NOMO-1 treated with dmso at 0.1 percent for 144 hours (cell line): ENCODE data around the gene MGRN1.

ENCODE experiments used
- DNase-seq: peaks from one replicate; lab custom pipeline; 2025; ENCODE audit not compliant: unreplicated experiment; lab: John Stamatoyannopoulos, UW

Gene MGRN1

DNA sequence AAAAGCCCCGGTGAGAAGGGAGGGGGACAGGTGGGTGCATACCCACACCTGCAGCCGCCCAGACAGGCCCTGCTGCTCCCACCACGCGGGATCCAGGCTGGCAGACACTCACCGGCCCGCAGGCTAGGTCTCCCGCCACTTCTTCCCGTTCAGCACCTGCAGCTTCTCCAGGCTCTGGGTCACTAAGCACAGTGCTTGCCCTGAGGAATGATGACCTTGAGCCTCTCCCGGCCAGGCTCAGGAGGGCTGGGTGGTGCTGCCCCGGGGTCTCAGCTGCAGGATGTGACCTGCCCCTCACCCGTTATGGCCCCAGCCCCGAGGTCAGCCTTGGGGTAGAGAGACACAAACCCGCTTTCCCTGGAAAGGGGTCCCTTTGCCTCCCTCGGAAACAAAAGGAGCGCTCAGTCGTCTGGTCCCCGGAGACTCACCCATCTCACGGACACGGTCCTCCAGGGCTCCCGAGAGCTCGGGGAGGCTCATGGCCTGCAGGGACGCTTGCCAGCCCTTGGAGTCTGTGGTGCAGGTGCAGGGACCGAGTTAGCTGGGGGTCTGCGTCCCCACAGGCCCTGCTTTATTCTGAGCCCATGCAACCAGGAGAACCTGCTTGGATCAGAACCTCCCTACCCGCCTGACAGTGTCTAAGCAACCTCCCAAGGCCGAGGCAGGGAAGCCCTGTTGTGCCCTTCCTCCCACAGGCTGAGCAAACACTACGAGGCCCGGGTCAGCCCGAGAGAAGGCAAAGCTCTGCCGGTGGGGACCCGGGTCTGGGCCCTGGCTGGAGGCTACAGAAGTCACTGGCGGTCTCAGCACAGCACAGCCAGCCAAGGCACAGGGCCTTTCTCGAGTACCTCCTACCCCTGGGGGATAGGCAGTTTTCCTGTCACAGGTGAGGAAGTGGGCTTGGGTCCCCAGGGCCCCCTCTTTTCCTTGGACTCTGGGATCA lies 72.5 kb downstream of the MGRN1 start:
- DNase-seq, result no peak

DNA sequence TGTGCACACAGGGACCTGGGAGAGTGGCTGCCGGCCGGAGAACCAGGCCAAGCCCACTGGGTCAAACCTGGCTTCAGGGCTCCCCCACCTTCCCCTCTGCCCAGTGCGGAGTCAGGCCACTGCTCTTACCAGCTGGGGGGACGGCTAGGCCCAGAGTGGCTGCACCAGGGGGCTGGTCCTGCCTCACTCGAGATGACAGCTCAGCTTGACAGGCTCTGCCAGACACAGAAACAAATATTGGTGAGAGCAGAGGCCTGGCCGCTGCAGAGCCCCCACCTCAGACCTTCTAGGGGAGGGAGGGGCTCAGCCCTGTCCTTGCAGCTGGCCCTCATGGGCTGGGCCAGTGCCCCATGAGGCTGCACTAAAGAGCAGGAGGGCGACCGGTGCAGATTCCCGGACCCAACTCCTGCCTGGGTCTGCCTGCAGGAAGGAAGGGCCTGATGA lies 73.2 kb downstream of the MGRN1 start:
- DNase-seq, result no peak

DNA sequence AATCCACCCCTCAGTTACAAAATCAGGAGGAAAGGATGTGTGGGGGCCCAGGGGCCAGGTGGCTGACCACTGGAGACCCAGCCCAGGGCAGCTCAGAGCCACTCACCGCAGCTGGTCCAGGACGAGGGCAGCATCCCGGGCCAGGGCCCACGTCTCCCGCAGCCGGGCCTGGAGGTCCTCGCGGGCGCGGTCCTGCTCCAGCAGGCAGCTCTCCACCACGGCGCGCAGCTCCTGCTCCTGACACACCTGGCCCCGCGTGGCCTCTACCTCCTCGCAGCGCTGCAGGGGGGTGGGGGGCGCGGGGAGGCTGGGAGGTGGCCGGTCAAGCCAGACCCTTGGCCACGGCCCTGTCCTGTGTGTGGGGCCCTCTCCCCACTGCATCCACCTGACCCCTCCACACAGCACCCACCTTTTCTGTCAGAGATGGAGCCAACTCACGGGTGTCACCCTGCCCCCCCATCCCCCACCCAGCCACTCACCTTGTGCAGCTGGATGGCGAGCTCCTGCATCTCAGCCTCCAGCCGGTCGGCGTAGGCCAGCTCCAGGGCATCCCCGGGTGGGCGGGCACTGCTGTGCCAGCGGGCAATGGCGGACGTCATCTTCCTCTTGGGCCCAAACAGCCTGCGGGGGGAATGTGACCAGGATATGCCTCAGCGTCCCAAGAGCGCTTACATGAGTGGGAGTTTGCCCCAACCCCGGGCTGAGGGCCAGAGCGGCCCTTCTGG lies 73.9 kb downstream of the MGRN1 start:
- DNase-seq, result no peak

DNA sequence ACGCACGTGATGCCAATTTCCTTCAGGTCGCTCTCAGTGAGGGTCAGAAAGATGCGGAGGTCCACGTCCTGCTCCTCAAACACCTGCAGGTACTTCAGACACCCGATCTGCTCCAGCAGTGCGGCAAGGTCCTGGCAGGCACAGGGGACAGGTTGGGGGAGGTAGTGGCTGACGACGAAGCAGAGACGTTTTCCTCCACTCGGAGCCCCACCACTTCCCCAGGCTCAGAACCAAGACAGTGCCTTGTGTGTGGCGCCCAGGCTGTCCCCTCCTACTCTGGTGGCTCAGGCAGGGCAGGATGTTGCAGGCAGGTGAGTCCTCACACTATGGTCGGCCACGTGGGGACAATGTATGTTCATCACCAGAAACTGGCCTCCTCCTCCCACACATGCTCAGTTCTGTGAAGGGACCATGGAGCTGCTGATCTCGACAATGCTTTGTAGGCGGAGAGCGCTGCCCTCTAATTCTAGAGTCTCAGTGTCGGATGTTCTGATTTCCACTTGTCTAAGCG lies 74.5 kb downstream of the MGRN1 start:
- no peak for DNase-seq

DNA sequence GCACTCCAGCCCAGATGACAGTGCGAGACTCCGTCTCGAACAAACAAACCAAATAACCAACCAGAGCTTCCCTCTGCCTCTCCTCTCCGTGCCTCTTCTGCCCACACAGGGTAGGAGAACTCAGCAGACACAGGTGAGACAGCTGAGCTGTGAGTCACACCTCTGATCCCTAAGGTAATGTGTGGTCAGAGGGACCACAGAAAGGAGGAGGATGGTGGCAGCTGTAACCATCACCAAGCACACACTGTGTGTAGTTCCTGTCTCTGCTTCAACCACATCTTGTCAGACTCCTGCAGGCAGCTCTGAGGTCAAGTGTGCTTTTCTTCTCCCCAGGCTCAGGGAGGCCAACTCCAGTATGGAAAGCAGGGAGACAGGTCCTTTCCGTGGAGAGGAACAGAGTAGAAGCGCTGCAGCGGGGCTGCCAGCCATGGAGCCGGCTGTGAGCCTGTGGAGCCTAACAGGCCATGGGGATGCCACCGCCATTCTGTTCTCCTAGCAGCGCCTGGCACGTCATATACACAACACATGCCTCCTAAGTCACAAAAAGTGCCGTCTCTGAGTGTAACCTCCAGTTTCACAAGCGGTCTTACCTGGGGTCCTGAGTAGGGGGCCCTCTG lies 75.9 kb downstream of the MGRN1 start:
- DNase-seq, result no peak

DNA sequence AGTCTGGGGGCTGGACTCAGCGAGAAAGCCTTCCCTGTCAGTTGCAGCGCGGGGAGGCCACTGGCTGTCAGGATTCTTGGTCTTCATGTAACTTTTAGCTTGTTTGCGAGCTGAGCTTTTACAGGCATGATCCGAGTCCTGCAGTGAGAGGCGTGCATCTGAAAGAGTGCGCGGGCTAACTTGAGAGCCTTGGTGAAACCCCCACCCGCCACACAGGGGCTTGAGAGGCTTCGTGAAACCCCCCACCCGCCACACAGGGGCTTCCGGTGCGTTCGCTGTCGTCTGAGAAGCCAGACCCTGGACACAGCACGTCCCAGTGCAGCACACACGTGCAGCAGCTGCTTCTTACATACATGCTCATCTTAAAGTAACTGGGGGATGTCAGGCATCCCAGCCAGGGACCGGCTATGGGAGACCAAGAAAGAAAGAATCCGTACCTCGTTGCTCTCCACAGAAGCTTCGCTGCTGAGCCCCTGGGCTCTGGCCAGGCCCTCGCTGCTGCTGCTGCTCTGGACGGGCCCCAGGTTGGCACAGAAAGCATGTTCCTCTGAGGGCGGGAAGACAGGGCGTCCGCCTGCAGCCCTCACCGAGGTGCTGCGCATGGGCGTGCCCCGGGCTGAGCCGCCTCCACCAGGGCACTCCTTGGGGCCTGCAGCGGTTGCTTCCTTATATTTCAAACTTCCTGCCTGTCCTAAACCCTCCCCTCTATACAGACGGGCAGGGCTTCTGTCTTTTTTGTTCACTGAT lies 76.5 kb downstream of the MGRN1 start:
- DNase-seq, result no peak

DNA sequence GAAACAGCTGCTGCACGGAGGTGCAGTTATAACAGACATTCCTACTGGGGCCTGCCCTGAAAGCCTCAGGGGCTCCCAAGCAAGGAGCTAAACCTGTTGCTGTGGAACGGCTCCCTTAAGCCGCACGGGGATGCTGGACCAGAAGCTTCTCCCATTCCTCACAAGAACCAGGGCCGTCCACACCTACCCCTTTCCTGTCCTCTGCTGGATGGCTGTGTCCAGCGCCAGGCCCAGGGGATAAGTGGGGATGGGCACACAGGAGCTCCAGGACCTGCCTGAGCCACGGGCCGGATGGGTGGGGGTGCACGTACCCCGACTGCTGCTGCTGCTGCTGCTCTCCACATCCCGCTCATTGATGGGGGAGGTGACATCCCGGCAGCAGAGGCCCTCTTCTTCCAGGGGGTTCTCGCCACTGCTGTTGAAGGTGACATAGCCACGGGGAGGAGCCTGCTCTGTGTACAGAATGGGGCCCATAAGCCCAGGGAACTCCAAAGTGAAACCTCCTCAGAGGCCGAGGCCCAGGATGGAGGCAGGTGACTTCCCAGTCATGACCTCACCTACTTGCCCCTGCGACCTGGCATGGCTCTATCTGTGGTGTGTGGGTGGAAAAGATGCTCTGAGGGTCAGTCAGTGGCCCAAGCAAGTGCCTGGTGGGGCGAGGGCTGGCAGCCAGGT lies 77.3 kb downstream of the MGRN1 start:
- DNase-seq, result no peak

DNA sequence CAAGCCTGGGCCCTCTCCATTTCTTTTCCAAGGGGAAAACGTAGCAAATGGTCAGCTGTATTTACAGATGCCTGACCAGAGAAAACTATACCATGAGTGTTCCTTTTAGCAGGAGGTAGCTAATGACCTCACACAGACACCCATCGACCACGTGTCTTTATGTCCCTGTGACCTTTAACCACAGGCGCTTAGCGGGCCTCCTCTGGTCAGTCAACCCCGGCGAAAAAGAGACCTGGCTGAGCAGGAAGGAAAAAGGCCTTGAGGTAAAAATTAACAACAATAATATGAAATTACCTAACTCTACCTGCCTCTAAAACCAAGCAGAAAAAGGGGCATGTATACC lies 77.8 kb downstream of the MGRN1 start:
- no peak for DNase-seq

DNA sequence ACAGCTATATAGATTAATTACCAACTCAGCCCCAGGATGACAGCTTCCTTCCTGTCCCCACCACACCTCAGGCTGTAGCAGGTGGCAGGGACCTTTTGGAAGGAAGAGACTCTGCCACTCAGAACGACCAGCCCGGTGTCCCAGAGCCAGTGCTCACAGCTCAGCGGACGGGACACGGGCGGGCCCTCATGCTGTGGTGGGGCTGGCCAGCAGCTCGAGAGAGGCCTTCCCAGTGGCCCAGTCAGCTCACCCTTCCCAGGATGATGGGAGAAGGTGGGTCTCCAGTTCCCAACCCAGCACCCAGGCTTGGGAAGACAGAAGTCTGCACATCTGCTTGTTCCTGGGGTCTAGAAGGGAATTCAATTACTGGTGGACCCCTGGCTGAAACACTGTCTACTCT lies 79.3 kb downstream of the MGRN1 start:
- no peak for DNase-seq

DNA sequence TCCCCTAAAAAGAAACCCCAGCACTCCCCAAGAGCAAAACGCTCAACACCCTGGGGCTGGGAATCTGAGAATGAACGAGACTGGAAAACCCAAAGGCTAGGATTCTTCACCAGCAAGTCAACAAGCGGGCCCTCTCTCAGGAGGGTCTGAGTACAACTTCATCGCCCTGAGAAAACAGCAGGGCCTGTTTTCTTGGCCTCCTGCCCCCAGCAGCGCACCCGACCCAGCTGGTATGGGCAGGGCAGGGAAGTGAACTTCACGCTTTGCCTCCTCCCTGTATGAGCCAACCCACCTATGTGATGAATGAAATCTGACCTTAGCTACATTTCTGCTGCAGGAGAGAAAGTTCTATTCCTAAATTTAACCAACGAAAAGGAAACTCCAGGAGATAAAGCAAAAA lies 79.9 kb downstream of the MGRN1 start:
- DNase-seq, result no peak

DNA sequence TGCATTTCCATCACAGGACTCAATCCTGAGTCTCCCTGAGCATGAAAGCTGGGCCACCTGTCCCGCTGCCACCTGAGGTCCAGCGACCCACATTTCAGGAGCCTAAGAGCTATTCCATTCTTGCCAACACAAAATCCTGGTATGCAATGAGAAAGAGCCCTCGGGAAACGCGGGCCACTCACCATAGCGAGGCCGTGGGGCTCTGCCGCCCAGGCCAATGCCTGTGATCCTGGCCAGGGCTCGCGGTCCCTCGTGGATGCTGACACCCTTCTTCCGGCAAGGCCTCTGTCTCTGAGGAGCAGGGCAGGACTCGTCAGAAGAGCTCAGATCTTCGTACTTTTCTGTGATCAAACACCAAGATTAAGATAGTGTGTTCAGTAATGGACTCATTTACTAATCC lies 80.3 kb downstream of the MGRN1 start:
- no peak for DNase-seq

DNA sequence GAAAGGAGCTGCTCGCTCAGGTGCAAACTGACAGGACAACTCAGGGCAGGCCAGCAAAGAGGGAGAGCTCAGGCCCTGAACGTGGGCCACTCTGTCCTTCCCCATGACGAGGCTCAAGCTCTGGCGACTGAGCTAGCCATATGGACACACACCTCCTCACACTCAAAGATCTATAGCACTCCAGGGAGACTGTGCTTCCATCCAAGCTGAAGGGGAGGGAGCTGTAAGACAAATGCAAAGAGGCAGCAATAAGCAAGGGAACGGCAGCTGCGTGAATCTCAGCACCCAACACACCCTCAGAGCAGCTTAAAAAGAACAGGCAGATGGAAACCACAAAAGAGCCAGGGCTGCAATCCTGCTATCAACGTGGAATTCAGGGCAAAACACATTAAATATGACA lies 82.2 kb downstream of the MGRN1 start:
- DNase-seq, result no peak

DNA sequence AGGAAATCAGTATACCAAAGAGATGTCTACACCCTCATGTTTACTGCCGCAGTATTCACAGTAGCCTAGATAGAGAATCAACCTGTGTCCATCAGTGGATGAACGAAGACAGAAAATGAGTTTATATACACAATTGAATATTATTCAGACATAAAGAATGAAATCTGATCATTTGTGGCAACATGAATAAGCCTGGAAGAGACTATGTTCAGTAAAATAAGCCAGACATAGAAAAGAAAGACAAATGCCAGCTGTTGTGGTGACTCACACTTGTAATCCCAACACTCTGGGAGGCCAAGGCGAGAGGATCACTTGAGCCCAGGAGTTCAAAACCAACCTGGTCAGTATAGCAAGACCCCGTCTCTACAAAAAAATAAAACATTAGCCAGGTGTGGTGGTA lies 84.9 kb downstream of the MGRN1 start:
- DNase-seq, result no peak

DNA sequence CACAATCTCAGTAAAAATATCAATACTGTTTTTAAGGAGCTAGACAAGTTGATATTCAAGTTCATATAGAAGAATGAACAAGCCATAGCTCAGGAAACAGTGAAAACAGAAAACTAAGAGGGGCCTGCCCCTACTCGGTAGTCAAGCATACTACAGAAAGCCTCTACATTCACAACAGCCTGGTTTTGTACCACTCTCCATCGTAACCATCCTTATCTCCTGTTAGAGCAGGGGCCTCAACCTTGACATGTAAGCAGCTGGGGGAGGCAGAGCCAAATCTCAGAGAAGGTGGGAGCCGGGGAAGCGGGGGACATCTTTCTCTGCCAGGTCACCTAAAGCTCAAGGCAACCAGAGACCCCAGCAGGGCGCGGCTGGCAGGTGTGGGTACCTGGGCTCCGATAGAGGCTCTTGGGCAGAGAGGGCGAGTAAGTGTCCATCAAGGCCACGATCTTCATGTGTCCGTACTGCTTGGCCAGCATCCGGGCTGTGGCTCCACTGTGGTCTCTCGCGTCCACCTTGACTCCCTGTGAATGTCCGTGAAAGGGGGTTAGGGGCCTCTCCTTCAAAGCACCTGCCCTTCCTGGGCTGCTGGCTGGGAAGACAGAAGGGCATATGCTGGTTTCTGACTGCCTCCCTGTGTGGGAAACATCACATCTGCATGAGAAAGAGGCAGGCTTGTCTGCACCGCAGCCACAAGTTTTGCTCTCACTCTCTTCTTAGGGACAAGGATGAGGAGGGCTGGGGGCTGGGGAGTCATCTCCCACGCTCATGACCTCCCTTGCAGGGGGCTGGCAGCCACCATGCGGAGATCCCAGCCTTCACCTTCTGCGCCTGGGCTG lies 89.3 kb downstream of the MGRN1 start:
- DNase-seq, result no peak

DNA sequence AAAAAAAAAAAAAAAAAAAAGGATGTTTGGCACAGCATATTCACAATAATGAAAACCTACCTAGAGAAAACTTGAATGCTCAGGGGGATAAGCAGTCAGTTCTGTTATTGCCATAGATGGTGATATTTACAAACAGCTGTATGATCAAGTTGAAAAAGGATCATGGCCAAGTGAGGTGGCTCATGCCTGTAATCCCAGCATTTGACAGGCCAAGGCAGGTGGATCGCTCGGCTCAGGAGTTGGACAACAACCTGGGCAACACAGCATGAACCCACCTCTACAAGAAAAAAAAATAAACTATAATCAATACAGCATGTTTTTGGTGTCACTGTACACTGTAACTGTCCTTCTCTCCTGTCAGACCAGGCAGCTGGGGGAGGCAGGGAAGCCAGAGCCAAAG lies 90.4 kb downstream of the MGRN1 start:
- no peak for DNase-seq

DNA sequence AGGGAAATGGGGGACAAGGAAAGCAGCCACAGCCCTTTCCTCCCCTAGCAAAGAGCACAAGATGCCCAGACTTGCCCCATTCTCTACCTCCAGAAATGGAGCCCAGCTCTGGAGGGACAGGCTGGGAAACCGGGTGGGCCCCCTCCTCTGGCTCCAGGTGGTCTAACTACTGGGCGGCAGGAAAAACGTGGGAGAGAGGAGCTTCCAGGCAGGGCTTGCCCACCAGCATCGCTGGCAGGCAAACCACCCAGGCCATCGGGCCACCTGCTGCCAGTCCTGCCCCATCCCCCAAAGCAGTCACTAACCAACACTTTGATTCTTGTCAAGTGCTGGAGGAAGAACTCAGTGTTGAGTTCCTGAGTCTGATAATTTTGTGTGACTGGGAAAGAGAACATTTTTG lies 93.8 kb downstream of the MGRN1 start:
- DNase-seq, result no peak

DNA sequence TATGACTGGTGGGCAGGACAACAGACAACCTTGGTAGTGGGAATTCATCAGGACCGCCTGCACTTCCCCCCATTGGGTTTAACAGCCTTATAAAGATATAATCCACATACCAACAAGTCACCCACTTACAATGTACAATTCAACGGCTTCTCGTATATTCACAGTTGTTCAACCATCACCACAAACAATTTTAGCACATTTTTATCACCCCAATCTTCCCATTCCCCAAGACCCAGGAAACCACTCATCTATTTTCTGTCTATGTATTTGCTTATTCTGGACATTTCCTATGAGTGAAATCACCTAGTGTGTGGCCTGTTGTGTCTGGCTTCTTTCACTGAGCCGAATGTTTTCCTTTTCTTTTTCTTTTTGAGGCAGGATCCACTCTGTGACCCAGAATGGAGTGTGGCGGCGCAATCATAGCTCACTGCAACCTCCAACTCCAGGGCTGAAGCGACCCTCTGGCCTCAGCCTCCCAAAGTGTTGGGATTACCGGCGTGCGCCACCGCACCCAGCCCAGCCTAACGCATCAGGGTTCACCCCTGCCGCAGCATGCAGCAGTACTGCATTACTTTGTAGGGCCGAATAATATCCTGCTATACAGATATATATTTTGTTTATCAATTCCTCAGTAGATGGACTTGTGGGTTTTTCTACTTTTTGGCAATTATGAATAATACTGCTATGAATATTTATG lies 98.6 kb downstream of the MGRN1 start:
- DNase-seq, result no peak

DNA sequence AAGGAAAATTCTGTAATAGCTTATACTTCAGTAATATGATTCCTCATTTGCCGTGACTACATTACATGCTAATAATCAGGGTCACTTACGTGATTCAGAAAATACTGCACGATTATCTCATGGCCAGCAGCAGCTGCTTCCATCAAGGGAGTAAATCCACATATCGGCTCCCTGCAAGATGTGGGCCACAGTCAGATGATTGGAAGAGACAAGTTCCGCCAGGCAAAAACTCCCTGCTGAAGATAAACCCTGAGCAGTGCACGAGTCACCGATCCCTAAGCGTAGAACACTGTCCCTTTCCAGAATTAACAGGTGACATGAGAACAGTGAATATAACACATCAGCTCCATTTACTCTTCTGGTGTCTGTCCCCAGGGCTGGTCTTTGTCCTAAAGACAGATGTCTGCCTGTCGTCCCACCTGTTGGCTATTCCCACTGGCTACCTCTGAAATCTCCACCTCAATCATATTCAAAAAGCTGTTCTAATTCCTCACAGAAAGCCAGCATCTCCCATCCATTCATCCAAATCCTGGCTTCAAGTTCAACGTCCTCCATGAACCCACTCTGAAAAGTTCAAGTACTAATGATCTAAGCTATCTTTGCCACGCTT lies 100.1 kb downstream of the MGRN1 start:
- no peak for DNase-seq

DNA sequence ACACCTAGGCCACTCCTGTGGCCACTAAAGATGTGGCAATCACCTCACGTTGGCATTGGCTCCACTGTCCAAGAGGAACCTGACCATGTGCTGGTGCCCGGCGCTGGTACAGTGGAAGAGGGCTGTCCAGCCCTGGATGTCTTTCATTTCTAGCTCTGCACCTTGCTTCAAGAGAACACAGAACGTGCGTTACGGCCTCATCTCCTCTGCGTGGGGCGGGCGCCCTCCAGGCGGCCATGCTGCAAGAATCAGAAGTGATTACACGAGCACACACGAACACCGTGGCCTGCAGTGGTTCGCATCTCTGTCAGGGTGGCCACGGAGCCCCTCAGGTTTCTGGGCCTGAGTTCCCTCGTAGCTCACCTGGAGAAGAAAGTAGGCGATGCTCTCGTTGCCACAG lies 102.0 kb downstream of the MGRN1 start:
- DNase-seq, result no peak
